GM21717 (cell line): Measurements from ENCODE around the gene KRTAP10-6.
"Not testable (repeated sequence)": the region's sequence is repeated elsewhere in the genome, so short reads cannot be mapped to it uniquely, and the experiment has no call there.

Experiments used
- ATAC-seq: cut with Tn5 transposase; IDR thresholded peaks from one replicate; pipeline ENCODE4 v1.9.1; 2021; ENCODE audit warnings: mild to moderate bottlenecking, moderate library complexity; ENCODE audit not compliant: unreplicated experiment

Gene KRTAP10-6

DNA sequence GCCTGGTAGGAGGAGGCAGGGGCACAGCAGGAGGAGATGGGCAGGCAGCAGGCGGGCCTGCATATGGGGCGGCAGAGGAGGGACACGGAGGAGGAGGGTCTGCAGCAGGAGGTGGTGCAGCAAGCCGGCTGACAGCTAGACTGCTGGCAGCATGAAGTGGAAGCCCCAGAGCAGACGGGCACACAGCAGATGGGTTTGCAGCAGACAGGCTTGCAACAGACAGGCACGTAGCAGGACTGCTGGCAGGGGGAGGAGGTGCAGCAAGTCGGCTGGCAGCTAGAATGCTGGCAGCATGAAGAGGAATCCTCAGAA, 12.5 kb downstream of the KRTAP10-6 start:
- ATAC-seq = no peak

DNA sequence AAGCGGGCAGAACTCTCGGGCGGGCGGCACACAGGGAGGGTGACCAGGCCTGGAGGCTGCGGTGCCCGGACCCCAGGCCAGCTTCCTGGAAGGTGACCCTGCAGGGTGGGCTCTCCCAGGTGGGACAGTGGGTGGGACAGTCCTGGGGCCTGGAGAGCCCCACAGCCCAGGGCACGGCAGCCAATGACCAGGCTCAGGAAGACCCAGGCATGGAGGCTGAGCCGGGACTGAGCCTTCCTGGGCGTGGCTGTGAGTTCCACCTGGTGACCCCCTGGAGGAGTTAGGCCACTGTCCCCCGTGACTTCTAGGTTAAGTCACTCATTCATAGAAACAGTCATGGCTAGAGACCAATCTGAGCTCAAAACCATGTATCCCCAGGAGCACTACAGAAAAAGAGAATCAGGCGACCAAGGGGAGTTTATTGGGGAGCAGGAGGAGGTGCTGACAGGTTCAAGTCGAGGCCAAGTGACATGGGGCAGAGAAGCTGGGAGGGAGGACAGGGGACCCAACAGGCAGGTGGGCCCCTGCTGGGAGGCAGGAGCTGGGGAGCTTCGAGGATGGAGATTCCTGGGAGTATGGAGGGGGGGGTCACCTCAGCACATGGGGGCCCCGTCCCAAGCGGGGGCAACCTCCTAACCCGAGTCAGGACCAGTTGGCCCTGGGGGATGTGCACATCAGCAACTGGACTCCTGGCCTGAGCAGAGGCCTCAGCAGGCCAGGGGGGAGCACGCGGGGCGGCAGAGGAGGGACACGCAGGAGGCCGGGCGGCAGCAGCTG, 13.1 kb downstream of the KRTAP10-6 start:
- no peak for ATAC-seq

DNA sequence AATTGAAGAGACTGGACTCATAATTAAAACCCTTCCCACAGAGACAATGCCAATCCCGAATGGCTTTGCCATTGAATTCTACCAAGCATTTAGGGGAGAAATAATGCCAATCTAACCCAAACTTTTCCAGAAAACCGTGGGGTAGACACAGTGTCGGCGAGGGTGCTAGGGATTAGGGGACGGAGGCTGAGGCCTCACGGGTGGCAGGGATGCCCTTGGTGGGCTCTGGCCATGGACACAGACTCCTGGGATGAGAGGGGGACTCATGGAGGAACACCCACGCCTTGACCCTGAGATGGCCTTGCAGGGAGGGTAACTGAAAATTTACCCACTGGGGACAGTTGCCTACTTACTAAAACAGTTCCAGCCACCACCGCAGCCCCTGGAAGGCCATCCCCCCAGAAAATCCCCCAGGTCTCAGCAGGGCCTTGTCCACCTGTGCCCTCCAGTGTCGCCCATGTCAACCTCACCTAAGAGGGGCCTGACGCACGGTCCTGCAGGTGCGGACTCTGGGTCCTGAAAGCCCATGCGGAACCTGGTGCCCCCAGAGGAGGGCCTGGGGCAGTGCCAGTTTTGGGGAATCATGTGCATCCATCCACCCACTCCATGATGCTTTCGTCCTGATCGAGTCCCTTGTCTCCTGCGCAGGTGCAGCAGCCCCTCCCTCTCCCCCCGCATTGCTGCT, 13.8 kb downstream of the KRTAP10-6 start:
- no peak for ATAC-seq

DNA sequence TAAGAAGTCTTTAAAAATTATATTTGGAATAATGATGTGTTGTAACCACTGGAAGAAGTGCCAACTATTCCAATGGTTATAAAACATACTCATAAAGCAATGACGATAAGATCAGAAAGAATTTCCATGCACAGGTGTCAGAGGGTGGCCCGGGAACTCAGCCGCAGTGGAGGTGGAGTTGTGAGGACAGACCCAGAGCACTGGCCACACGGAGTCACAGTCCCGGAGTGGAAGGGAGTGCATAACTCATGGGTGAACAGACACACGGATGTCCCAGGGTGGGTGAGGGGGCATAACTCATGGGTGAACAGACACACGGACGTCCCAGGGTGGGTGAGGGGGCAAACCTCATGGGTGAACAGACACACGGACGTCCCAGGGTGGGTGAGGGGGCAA, 16.3 kb downstream of the KRTAP10-6 start:
- ATAC-seq = no peak

GRCh38 chr21:44575307-44576024, 16.8 kb downstream of the KRTAP10-6 start:
- ATAC-seq = no peak

- ATAC-seq = no peak
These were observed 17.6 kb downstream of the KRTAP10-6 start for GRCh38 chr21:44574457-44575306.

DNA sequence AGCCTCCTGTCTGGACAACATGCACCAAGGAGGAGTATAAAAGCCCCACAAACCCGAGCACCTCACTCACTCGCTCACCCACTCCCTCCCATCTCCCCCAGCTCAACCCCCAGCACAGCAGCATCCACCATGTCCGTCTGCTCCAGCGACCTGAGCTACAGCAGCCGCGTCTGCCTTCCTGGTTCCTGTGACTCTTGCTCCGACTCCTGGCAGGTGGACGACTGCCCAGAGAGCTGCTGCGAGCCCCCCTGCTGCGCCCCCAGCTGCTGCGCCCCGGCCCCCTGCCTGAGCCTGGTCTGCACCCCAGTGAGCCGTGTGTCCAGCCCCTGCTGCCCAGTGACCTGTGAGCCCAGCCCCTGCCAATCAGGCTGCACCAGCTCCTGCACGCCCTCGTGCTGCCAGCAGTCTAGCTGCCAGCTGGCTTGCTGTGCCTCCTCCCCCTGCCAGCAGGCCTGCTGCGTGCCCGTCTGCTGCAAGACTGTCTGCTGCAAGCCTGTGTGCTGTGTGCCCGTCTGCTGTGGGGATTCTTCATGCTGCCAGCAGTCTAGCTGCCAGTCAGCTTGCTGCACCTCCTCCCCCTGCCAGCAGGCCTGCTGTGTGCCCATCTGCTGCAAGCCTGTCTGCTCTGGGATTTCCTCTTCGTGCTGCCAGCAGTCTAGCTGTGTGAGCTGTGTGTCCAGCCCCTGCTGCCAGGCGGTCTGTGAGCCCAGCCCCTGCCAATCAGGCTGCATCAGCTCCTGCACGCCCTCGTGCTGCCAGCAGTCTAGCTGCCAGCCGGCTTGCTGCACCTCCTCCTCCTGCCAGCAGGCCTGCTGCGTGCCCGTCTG, 18.5 kb downstream of the KRTAP10-6 start, which contains the start of gene KRTAP10-4:
TSS of gene KRTAP10-4 (plus strand) at position 100 of the 827 bp plus-strand sequence. CDS start at position 130, 30 bp downstream.
- not testable (repeated sequence) for ATAC-seq

GRCh38 chr21:44572959-44573583, 19.2 kb downstream of the KRTAP10-6 start:
- no peak for ATAC-seq

- ATAC-seq = no peak
These were observed 20.2 kb downstream of the KRTAP10-6 start for GRCh38 chr21:44571844-44572782.

- ATAC-seq = no peak
These were observed 21.0 kb downstream of the KRTAP10-6 start for GRCh38 chr21:44571296-44571695.

GRCh38 chr21:44569861-44570517, 22.3 kb downstream of the KRTAP10-6 start:
- ATAC-seq = no peak

- ATAC-seq = no peak
These were observed 23.4 kb downstream of the KRTAP10-6 start for GRCh38 chr21:44568667-44569556.

DNA sequence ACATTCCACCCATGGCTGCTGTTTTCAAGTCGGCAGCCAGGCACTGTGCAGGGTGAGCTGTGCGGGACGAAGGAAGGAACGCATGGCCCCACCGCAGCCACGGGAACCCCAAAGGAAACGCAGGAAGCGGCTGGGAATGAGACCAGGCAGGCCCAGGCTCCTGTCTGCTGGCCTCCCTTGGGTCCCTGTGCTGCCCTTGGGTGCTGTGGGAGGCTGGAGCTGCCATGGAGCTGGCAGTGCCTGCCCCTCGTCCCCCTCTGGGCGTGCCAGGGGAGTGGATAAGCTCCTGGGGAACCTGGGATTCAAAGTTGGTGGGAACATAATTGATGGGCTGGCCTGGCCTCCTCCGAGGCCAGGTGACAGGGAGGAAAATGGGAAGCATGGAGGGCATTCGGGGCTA, 24.0 kb downstream of the KRTAP10-6 start:
- no peak for ATAC-seq

DNA sequence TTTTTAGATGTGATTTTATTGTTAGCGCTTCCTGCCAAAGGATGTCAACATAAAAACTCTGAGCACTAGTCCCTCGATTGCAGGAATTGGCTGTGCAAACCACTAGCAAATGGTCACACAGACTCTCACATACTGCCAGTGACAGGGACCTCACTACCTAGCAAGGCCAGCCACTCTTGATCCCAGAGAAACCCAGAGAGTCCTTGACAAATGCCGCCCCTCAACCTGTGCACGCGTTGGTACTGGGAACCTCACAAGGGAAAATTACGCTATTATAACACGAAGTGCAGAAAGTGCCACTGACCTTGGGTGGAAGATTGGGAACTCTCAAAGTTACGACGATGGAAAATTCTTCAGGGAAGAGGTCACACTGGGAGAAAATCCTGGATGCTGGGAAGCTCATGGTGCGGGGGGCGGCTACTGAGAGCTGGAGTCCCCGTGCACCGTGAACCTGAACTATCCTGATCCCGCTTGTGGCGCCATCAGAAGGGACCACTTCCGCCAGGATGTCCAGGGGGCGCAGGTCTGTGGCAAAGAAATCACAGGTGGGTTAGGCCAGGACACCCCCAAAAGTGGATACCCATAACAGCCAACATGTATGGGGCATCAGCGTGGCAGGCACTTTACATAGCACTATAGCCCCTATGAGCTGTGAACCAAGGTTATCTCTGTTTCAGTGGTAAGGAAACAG, 24.7 kb downstream of the KRTAP10-6 start:
- ATAC-seq = no peak

DNA sequence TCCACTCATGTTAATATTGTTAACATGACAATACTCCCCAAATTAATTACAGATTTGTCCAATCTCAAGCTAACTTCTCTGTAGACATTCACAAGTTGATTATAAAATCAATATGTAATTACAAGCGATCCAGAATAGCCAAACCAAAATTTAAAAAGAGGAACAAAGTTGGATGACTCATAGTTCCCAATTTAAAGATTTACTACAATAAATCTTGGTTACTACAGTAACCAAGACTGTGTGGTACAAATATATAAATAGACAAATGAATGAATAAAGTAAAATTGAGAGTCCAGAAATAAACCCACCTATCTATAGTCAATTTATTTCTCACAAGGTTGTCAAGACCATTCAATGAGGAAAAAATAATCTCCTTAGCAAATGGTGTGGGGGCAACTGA, 25.9 kb downstream of the KRTAP10-6 start:
- no peak for ATAC-seq

DNA sequence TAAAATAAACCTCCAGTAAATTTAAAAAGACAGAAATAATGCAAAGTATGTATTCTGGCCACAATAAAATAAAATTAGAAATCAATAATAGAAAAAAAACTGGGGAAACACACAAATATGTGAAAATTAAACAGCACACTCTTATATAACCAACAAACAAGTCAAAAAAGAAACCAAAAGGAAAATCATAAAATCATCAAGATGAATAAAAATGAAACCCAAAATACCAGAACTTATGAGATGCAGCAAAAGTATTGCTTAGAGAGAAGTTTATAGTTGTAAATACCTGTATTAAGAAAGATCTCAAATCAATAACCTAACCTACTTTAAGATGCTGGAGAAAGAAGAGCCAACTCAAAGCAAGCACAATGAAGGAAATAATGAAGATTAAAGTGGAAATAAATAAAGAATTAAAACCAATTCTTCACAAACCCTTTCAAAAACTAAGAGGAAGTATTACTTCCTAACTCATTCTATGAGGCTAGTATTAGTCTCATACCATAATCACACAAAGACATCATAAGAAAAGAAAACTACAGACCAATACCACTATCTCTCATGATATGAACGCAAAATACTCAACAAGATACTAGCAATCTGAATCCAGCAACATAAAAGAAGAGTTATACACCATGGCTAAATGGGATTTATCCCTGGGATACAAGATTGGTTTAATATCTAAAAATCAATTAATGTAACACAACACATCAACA, 27.3 kb downstream of the KRTAP10-6 start:
- no peak for ATAC-seq
